Stimulated activated CD4-positive, alpha-beta T cell treated with anti-CD3 and anti-CD28 coated beads, Interleukin-15, amount 100 ng/mL, for 24 hours (primary cell): Measurements from ENCODE around the gene WFDC5.
A peak's percentile ranks its signal among the peaks of the same experiment; 100 is the strongest.
"Not testable (repeated sequence)": the region's sequence is repeated elsewhere in the genome, so short reads cannot be mapped to it uniquely, and the experiment has no call there.

Experiments used
- DNase-seq: peaks from one replicate; pipeline ENCODE4 v3.0.0-alpha.2; 2020

Gene WFDC5, protein sequence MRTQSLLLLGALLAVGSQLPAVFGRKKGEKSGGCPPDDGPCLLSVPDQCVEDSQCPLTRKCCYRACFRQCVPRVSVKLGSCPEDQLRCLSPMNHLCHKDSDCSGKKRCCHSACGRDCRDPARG

DNA sequence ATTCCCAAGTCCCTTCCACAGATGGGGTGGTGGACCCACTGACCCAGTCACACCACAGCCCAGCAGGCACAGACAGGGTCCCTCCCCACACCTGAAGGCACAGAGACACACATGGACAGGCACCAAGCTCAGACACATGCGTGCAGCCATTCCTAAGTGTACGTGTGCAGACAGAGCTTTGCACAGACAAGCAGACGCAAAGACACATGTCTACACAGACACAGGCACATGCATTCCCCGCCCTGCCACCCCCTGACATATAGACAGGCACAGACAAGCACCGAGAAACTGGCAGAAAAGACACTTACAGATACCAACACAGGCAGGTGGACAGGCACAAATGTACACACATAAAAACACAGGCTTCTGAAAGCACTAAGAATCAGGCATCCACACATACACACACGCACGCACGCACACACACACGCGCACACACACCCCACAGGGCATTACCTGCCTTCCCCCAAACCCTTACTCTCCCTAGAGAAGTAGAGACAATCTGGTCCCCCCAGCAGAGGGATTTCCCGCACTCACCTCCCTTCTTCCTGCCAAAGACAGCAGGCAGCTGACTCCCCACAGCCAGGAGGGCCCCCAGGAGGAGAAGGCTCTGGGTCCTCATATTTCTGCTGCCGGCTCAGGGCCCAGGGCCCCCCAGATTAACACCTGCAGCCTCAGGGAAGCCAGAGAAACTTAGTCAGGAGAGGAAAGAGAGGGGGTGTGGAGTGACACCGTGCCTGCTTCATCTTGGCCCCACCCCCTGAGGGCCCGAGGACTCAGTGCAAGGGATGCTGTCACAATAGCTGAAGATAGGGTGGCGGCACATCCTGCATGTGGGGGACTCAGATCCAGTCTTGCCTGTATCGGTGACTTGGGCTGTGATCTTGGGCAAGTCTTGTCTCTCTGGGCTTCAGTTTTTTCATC, at the start of gene WFDC5:
Gene WFDC5, minus strand, starts transcription at position 710 of the 921 bp plus-strand sequence. Its CDS starts 91 bp downstream, at position 619.
- DNase-seq = no peak

DNA sequence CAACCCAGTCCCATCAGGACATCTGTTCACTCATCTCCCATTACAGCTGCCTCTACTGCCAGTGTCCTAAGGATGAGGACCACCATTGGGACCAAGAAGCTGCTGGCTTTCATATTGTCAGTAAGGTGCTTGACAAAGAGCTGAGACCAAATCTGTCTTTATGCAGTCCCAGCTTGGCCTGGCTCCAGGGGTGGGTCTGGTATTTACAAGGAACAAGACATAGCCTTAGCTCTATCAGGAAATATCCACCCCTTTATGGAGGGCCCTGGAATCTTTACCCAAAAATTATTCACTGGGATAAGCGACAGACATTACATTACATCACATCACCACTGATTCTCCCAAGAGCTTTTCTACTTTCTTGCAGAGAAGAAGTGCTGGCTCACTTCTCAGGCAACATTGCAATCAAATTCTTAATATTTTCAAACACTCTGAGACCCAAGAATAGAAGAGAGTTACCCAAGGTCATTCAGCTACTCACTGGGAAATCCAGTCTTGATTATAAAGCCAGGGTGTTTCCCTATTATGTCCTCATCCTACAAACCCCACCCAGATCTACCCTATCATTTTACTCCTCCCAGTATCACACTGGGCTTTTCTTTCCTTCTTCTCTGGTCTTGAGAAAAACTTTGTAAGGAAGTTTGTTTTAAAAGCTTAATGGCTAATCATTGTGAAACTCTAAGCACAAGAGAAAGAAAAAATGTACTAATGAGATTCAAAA, 48.3 kb upstream of the WFDC5 start:
- DNase-seq = no peak

- no peak for DNase-seq
Observed at GRCh38 chr20:45157962-45158361, 43.0 kb upstream of the WFDC5 start.

- no peak for DNase-seq
Observed at GRCh38 chr20:45156713-45157112, 41.7 kb upstream of the WFDC5 start.

GRCh38 chr20:45154794-45155193, 39.8 kb upstream of the WFDC5 start:
- DNase-seq = not testable (repeated sequence)

DNA sequence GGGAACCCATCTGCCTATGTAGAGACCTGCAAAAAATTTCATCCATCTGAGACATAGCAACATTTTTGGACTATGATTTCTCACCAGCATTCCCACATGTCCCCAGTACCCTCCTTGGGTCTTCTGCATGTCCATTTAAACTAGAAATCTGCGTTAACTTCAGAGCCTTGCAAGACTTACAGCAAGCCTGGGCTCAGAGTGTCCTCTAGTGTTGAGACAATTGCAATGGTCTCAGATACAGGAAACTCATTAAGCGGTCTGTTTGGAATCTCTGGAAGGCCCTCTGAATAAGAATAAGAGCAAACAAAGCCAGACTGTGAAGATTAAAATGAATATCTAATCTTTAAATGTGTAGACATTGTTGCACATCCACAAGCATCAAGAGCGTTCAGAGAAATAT, 39.2 kb upstream of the WFDC5 start:
- DNase-seq = no peak

GRCh38 chr20:45153752-45154151, 38.8 kb upstream of the WFDC5 start:
- DNase-seq = no peak

- no peak for DNase-seq
Observed at GRCh38 chr20:45153147-45153546, 38.2 kb upstream of the WFDC5 start.

GRCh38 chr20:45152405-45152804, 37.4 kb upstream of the WFDC5 start:
- no peak for DNase-seq

GRCh38 chr20:45149062-45149461, 34.1 kb upstream of the WFDC5 start:
- no peak for DNase-seq

DNA sequence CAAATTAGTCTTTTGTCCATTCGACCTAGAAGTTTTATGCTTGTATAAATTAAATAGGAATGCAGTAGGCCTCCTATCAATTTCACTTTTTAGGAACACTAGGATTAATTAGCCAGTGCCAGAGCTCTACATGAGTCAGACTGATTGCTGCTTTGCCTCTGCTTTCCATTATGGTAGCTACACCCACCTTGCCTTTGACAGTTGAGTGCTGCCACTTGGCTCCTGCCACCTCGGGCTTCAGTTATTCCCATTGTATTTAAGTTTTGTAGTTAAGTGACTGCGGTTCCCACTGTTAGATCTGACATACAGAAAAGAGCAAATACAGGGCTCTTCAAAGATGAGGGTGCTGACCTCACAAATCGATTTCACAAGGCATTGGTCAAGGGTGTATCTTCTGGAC, 25.9 kb upstream of the WFDC5 start:
- no peak for DNase-seq

DNA sequence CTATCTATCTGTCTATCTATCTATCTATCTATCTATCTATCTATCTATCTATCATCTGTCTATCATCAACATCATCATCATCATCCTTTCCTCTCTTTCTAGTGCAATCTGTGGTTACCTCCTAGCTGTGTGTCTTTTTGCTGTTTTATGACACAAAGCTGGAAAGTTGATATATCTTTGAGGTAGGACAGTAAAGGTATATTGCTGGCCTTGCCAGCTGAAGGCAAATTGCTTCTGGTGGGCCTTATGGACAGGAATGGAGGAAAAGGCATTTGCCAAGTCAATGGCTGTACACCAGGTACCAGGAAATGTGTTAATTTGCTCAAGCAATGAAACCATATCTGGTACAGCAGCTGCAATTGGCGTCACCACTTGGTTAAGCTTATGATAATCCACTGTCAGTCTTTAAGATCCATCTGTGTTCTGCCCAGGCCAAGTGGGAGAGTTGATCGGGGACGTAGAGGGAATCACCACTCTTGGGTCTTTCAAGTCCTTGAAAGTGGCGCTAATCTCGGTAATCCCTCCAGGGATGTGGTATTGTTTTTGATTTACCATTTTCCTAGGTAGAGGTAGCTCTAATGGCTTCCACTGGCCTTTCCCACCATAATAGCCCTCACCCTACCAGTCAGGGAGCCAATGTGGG, 24.9 kb upstream of the WFDC5 start:
- not testable (repeated sequence) for DNase-seq

DNA sequence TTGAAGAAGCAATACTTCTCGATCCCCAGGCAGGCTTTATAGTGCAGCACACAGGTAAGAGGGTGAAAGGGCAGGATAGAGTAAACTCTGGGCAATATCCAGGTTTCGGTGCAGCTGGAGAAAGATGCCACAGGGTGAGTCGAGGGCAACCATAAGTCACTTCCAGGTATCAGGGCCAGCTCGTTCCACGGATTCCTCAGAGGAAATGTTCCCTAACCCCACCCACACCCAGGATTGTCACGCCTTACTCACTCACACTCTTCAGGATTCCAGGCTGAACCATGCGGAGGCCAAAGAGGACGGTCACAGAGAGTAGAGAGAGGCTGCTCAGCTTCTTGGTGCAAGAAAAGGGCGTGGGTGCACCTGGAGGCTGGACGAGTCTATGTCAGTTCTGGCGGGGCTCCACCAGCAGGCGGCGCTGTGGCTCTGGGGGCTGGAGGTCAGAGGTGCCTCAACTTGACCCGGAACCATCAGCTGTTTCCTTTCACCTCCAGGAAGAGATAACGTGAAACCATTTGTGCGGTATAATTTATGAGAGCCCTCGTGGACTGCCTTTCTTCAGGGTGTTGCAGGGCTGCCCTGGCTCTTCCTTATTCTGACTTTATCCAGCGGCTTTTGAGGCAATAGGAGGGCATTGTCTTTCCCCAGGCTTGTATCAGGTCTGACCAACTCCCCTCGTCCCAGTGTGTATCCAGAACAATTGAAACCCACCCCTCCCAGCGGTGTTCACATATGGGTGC, 23.8 kb upstream of the WFDC5 start:
- peak; percentile 86 for DNase-seq

GRCh38 chr20:45136911-45137310, 21.9 kb upstream of the WFDC5 start:
- no peak for DNase-seq

DNA sequence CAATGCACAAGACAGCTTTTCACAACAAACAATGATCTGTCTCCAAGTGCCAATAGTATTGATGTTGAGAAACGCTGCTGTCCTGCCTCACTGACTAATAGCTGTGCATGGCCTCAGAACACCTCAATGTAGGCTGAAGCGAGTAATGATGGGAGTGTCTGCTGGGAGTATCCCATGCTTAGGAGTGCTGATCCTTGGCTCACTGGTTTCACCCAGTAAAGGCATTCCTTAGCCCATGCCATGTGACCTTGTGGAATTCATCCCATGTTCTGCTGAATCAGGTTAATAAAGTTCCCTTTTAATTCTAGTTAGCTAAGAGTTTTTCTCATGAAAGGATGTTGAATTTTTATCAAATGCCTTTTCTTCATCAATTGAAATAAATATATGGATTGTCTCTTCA, 13.1 kb upstream of the WFDC5 start:
- DNase-seq = no peak

DNA sequence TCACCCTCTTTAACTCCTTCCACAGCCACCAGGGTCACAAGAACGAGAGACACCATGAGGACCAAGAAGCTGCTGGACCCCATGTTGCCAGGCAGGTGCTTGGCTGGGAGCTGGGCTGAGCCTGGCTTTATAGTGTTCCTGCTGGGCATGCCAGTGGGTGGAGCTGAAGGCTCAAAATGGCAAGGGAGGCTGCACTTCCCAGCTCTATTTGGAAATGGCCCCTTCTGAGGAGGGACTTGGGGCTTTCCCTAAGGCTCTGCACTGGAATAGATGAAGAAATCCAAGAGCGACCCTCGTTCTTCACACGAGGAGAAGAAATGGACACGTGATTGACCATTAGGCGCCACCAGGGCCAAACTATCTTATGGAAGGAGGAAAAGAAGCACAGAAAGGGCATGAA, 9.4 kb upstream of the WFDC5 start, which contains the start of gene WFDC12:
Gene WFDC12, minus strand, starts transcription at position 101 of the 400 bp plus-strand sequence. Its CDS starts 18 bp downstream, at position 83.
- DNase-seq = no peak

GRCh38 chr20:45121388-45121787, 6.4 kb upstream of the WFDC5 start:
- DNase-seq = no peak

- no peak for DNase-seq
Observed at GRCh38 chr20:45119556-45120266, 4.7 kb upstream of the WFDC5 start.

- no peak for DNase-seq
Observed at GRCh38 chr20:45118028-45118427, 3.1 kb upstream of the WFDC5 start.

DNA sequence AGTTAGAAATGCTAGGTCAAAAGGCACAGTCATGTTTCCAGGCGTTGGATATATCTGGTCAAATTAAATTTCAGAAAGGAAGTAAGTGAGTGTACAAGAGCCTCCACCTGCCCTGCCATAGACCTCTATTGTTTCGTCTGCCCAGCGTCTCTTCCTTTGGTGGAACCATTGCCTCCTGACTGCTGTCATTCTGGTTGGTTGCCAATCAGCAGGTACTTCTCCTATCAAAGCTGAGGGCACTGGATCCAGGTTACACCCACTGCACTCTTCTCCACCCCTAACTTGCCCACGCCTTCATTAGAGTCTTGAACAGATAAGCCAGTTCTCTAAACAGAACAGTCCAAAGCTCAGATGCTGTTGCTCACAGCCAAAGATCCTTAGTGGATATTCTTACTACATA, 2.6 kb upstream of the WFDC5 start:
- DNase-seq = no peak

DNA sequence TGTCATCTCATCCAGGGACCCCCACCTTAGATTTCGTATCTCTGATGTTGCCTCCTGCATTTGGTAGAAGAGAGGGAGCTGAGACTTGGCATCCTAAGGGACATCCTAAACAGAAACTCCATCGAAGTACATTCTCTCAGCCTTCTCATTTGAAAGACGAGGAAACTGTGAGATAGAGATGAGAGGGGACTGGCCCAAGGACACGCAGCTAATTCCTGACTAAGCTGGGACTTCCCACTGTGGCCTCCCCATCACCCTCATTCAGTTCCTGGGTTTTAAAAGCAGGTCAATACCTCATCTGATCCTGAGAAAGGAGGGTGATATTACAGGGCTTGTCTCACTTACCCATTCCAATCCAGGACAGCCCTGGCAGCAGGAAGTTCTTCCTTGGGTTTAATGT, 855 bp upstream of the WFDC5 start:
- no peak for DNase-seq

DNA sequence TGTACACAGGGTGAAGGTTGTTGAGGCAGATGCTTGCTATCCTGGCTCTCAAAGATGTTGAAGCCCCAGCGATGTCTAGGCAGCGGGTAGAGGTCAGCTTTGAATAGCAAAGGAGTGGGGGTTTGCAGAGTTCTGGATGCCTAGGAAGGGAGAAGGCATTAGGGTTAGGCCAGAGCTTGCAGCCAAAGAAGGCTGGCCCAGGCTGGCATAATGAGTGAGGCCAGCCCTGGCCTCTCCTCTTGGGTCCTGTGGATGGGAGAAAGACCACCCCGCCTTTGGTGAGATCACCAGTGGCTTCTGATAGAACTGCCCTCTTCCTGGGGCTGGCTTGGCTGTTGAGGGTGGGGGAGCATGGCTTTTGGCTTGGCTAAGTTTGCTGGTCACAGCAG, 406 bp upstream of the WFDC5 start:
- DNase-seq = no peak
